Panc1 (cell line): ENCODE data around the gene GRID1. TPM values are rescaled to one million over a fixed set of nuclear protein-coding genes. Genes with fewer than 3 reads are reported as not detected.

Source experiments
- ATAC-seq: fragments of 200-7000 bp; cut with Tn5 transposase; 2 replicates; pipeline ENCODE4 v1.9.1; 2020; ENCODE audit warnings: mild to moderate bottlenecking, moderate library complexity
- BruUV-seq: library from RNA; stranded (reverse); fragments of 400-500 nt; replicated peaks from 2 replicates; lab custom pipeline; 2021; lab: Mats Ljungman, UMichigan
- CTCF ChIA-PET: fragments of 300-600 bp; sonication (Branson Sonifier 250); formaldehyde crosslinking; loops from one replicate; lab custom pipeline; 2022; ENCODE audit warnings: antibody characterized with exemption; lab: Charles Lee
- POLR2A ChIA-PET: fragments of 300-600 bp; sonication (Branson Sonifier 250); formaldehyde crosslinking; loops from one replicate; lab custom pipeline; 2022; ENCODE audit warnings: antibody characterized with exemption; lab: Charles Lee
- DNase-seq: peaks from one replicate; pipeline ENCODE4 v3.0.0-alpha.2; 2010; ENCODE audit warnings: low read depth, low spot score
- H3K27ac ChIP-seq: 2 replicates; pipeline ENCODE4 v1.5.1; 2011; ENCODE audit warnings: mild to moderate bottlenecking, low read length, inconsistent platforms
- H3K27me3 ChIP-seq: fragments of 200-500 bp; sonication (Bioruptor generic); 2 replicates; pipeline ENCODE4 v1.6.0; 2014; ENCODE audit warnings: low read length, inconsistent platforms; ENCODE audit not compliant: control insufficient read depth, insufficient read depth
- H3K36me3 ChIP-seq: fragments of 200-500 bp; sonication (Bioruptor generic); 2 replicates; pipeline ENCODE4 v1.5.1; 2014; ENCODE audit warnings: inconsistent platforms, mild to moderate bottlenecking, low read length, moderate library complexity; ENCODE audit not compliant: control insufficient read depth, insufficient read depth
- H3K4me1 ChIP-seq: 2 replicates; pipeline ENCODE4 v1.5.1; 2011; ENCODE audit warnings: inconsistent platforms, mild to moderate bottlenecking, low read length, moderate library complexity; ENCODE audit not compliant: control insufficient read depth, insufficient read depth
- H3K4me3 ChIP-seq, 2 experiments: 2 replicates each; pipeline ENCODE4 v1.5.1; 2011 to 2012; ENCODE audit warnings: low read depth in 2 of 2, low read length in 2 of 2, mild to moderate bottlenecking in 2 of 2, inconsistent platforms in 1 of 2, moderate library complexity in 1 of 2
- H3K9me3 ChIP-seq: fragments of 200-500 bp; sonication (Bioruptor generic); 2 replicates; pipeline ENCODE4 v1.5.1; 2014; ENCODE audit warnings: low read depth, mild to moderate bottlenecking, inconsistent platforms, low read length, moderate library complexity; ENCODE audit not compliant: control insufficient read depth, insufficient read depth
- CTCF ChIP-seq: fragments of 450-650 bp; IDR thresholded peaks from 2 replicates; pipeline ENCODE4 v1.5.1; 2017; ENCODE audit warnings: mild to moderate bottlenecking
- POLR2AphosphoS5 ChIP-seq: IDR thresholded peaks from 2 replicates; pipeline ENCODE4 v1.6.1; 2012; ENCODE audit warnings: mild to moderate bottlenecking, low read depth, low read length, moderate library complexity
- SIN3A ChIP-seq: IDR thresholded peaks from 2 replicates; pipeline ENCODE4 v1.6.1; 2012; ENCODE audit warnings: low read depth, mild to moderate bottlenecking, low read length, moderate library complexity, borderline replicate concordance; ENCODE audit not compliant: insufficient read depth
- TCF7L2 ChIP-seq: IDR thresholded peaks from 2 replicates; pipeline ENCODE4 v1.6.1; 2011; ENCODE audit warnings: mild to moderate bottlenecking, low read depth, low read length, inconsistent platforms
- in situ Hi-C: cut with HindIII; loops from 2 replicates; pipeline ENCODE4 v1.10.0; 2016; ENCODE audit warnings: low sequenced_read_pairs, low pct_unique_long_range_greater_than_20kb
- intact Hi-C: fragments of 100-400 bp; cut with micrococcal nuclease; formaldehyde crosslinking; loops from one replicate; pipeline ENCODE4 v1.10.0; 2022; ENCODE audit not compliant: unreplicated experiment
- total RNA-seq: library from RNA; stranded (reverse); gene quantifications from one replicate; pipeline ENCODE4 v1.2.1, GENCODE V29; 2021; ENCODE audit not compliant: unreplicated experiment
- TF ChIP-seq, protein P1 (sequence below), 2 experiments: IDR thresholded peaks; 2 replicates each; pipeline ENCODE4 v1.6.1; 2011 to 2012; ENCODE audit warnings: low read depth in 2 of 2, control low read depth in 1 of 2, low read length in 1 of 2, mild to moderate bottlenecking in 1 of 2, moderate library complexity in 1 of 2; ENCODE audit not compliant: insufficient read depth in 1 of 2

Gene GRID1
- total RNA-seq, 1 experiment from 2014 or later: 2.3 TPM

DNA sequence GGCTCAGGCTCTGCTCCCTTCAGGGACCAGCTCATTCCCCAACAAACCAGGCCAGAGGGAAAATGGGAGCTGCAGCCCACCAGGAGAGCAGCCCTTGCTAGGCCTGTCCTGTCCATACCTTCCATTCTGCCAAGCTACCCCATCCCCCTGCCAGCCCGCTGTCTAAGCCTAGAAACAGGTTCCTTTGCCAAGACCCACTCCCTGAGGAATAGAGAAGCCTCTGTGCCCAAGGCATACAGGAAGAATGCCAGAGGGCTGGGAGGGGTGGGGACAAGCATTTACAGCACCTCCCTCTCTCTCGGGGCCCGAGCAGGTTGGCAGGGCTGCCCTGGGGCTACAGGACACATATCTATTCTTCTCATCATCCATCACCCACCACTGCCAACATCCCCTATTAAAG lies 178.3 kb downstream of the GRID1 start:
- Histone ChIP-seq H3K9me3 (no peaks in the 10 kb centered on the region), H3K27me3 (peaks cover 7% of the 10 kb centered on the region; the same call in 1 of the 2 replicates), H3K4me3 (no peak overlapping the region), H3K36me3 (no peaks in the 10 kb centered on the region), H3K27ac (no peak overlapping the region), H3K4me1 (no peaks in the 10 kb centered on the region)
- no TSS peak for BruUV-seq
- no peak for DNase-seq
- intact Hi-C loops: no loop called here
- in situ Hi-C loops: no loop called here
- ATAC-seq: no peak
- ChIA-PET POLR2A (no interaction called here), CTCF (no interaction called here)
- TF ChIP-seq, protein P1, sequence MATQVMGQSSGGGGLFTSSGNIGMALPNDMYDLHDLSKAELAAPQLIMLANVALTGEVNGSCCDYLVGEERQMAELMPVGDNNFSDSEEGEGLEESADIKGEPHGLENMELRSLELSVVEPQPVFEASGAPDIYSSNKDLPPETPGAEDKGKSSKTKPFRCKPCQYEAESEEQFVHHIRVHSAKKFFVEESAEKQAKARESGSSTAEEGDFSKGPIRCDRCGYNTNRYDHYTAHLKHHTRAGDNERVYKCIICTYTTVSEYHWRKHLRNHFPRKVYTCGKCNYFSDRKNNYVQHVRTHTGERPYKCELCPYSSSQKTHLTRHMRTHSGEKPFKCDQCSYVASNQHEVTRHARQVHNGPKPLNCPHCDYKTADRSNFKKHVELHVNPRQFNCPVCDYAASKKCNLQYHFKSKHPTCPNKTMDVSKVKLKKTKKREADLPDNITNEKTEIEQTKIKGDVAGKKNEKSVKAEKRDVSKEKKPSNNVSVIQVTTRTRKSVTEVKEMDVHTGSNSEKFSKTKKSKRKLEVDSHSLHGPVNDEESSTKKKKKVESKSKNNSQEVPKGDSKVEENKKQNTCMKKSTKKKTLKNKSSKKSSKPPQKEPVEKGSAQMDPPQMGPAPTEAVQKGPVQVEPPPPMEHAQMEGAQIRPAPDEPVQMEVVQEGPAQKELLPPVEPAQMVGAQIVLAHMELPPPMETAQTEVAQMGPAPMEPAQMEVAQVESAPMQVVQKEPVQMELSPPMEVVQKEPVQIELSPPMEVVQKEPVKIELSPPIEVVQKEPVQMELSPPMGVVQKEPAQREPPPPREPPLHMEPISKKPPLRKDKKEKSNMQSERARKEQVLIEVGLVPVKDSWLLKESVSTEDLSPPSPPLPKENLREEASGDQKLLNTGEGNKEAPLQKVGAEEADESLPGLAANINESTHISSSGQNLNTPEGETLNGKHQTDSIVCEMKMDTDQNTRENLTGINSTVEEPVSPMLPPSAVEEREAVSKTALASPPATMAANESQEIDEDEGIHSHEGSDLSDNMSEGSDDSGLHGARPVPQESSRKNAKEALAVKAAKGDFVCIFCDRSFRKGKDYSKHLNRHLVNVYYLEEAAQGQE (IDR thresholded peaks at IDR 0.05; ENCODE audit: insufficient read depth in 1 of 2, low read depth in 2 of 2, low read length in 1 of 2): no peak
- no peak for TF ChIP-seq CTCF
- TF ChIP-seq SIN3A: no peak
- TF ChIP-seq POLR2AphosphoS5: no peak
- TF ChIP-seq TCF7L2: no peak

DNA sequence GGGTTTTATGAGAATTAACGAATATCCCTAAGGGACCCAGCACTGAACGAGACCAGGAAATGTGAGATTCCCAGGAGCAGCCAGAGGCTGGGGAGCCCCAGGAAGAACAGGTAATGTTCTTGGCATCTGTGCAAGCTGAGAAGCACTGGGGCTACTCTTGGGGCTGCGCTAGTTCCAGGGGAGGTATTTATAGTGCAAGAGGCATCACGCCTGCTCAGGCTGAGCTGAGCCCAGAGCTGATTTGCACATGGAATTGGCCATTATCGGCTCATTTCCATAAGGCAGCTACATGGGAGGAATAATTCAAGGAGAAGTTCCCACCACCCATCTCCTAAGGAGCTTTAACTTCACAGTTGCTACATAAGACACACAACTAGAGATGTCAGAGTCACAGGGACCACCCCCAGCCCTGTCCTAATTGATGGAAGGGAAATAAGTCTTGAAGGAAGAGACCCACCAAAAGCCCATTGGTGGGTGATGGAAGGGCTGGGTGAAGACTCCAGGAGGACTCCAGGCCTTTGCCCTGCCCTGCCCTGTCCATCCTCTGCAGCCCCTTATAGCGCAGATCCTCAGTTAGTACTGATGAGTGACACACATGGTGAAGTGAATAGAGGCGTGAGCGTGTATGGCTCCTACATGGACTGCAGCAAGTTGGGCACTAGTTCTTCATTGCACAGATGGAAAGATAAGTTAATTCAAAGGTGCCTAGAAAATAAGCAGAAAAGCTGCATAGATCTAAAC lies 178.9 kb downstream of the GRID1 start:
- H3K36me3 ChIP-seq: no peaks in the 10 kb centered on the region
- in situ Hi-C loops (no loop called here), intact Hi-C loops (no loop called here)
- H3K27ac ChIP-seq: no peak overlapping the region
- peaks cover 7% of the 10 kb centered on the region; the same call in 1 of the 2 replicates for H3K27me3 ChIP-seq
- ChIA-PET CTCF (no interaction called here), POLR2A (no interaction called here)
- BruUV-seq: no TSS peak
- no peaks in the 10 kb centered on the region for H3K4me1 ChIP-seq
- H3K9me3 ChIP-seq: no peaks in the 10 kb centered on the region
- no peak for TF ChIP-seq POLR2AphosphoS5
- TF ChIP-seq TCF7L2: no peak
- no peak for TF ChIP-seq SIN3A
- no peak for TF ChIP-seq CTCF
- TF ChIP-seq, protein P1 (IDR thresholded peaks at IDR 0.05; ENCODE audit: insufficient read depth in 1 of 2, low read depth in 2 of 2, low read length in 1 of 2): no peak
- DNase-seq (no peak), ATAC-seq (no peak)
- H3K4me3 ChIP-seq: no peak overlapping the region
